HepG2 (cell line): ENCODE measurements around the gene TOB1. TPM values are rescaled to one million over a fixed set of nuclear protein-coding genes. Genes with fewer than 3 reads are reported as not detected.

ENCODE experiments used
- ATAC-seq: fragments of 200-7000 bp; cut with Tn5 transposase; 3 replicates; pipeline ENCODE4 v1.9.1; 2020; ENCODE audit warnings: mild to moderate bottlenecking, moderate library complexity
- BruUV-seq: library from RNA; stranded (reverse); fragments of 400-500 nt; replicated peaks from 2 replicates; lab custom pipeline; 2021; lab: Mats Ljungman, UMichigan
- CTCF ChIA-PET: fragments of 300-600 bp; formaldehyde crosslinking; extraction: SDS; loops from one replicate; lab custom pipeline; 2021; ENCODE audit warnings: low total read pairs, inconsistent platforms, low intra/inter-chr PET ratio; lab: Yijun Ruan, JAX
- POLR2A ChIA-PET: fragments of 350-600 bp; sonication (Branson Sonifier 250); formaldehyde crosslinking; loops from one replicate; lab custom pipeline; 2020; ENCODE audit warnings: antibody characterized with exemption, inconsistent platforms; lab: Yijun Ruan, JAX
- DNase-seq: peaks from one replicate; pipeline ENCODE4 v3.0.0-alpha.2; 2015; ENCODE audit warnings: low spot score
- FAIRE-seq: peaks from 3 replicates; lab custom pipeline; 2011; peaks lifted over from hg19 to GRCh38; lab: Jason Lieb, UNC
- H2AFZ ChIP-seq: one replicate; pipeline ENCODE4 v1.6.1; 2011; ENCODE audit warnings: low read length, inconsistent platforms
- H3K27ac ChIP-seq: fragments of 300-600 bp; 3 replicates; pipeline ENCODE4 v1.8.0; 2011; ENCODE audit warnings: mixed run types, mild to moderate bottlenecking, mixed read lengths, low read length, inconsistent platforms; ENCODE audit not compliant: insufficient read depth; ENCODE audit errors: extremely low read length
- H3K27me3 ChIP-seq, 2 experiments: fragments of 200-600 bp in 1 of 2; 2 replicates in 1 of 2; 3 replicates in 1 of 2; pipeline versions ENCODE4 v1.6.0 to v1.8.0; 2011; ENCODE audit warnings: low read length in 2 of 2, mild to moderate bottlenecking in 2 of 2, moderate library complexity in 2 of 2, inconsistent platforms in 1 of 2; ENCODE audit not compliant: insufficient read depth in 2 of 2, control insufficient read depth in 1 of 2
- H3K36me3 ChIP-seq, 2 experiments: fragments of 200-600 bp in 1 of 2; replicated peaks in 1 of 2; 2 replicates in 1 of 2; 3 replicates in 1 of 2; pipeline versions ENCODE4 v1.5.1 to v1.8.0; 2011; ENCODE audit warnings: low read length in 2 of 2, inconsistent platforms in 1 of 2; ENCODE audit not compliant: insufficient read depth in 2 of 2, control insufficient read depth in 1 of 2
- H3K4me1 ChIP-seq: 2 replicates; pipeline ENCODE4 v1.5.1; 2012; ENCODE audit warnings: low read length, inconsistent platforms; ENCODE audit not compliant: insufficient read depth
- H3K4me2 ChIP-seq: 2 replicates; pipeline ENCODE4 v1.6.0; 2011; ENCODE audit warnings: low read depth, low read length, inconsistent platforms
- H3K4me3 ChIP-seq, 3 experiments: fragments of 200-600 bp in 1 of 3; sonication (generic), shearing (Covaris generic) in 1 of 3; replicated peaks in 1 of 3; 2 replicates each; pipeline ENCODE4 v1.5.1; 2011 to 2016; ENCODE audit warnings: low read length in 3 of 3, inconsistent platforms in 2 of 3, low read depth in 2 of 3, mild to moderate bottlenecking in 2 of 3, control low read depth in 1 of 3, mixed read lengths in 1 of 3; ENCODE audit not compliant: insufficient read depth in 1 of 3
- H3K79me2 ChIP-seq: one replicate; pipeline ENCODE4 v1.6.1; 2011; ENCODE audit warnings: low read length, inconsistent platforms; ENCODE audit not compliant: insufficient read depth
- H3K9ac ChIP-seq: 2 replicates; pipeline ENCODE4 v1.6.0; 2011; ENCODE audit warnings: mild to moderate bottlenecking, low read depth, low read length, inconsistent platforms; ENCODE audit not compliant: insufficient read depth
- H3K9me3 ChIP-seq: 2 replicates; pipeline ENCODE4 v1.5.1; 2012; ENCODE audit warnings: mild to moderate bottlenecking, low read length
- H4K20me1 ChIP-seq: 2 replicates; pipeline ENCODE4 v1.6.0; 2011; ENCODE audit warnings: inconsistent platforms, mild to moderate bottlenecking, low read length, moderate library complexity; ENCODE audit not compliant: insufficient read depth
- ARNT2 ChIP-seq: sonication (generic); formaldehyde crosslinking; IDR thresholded peaks from 2 replicates; pipeline ENCODE4 v1.8.0; 2022; ENCODE audit warnings: mild to moderate bottlenecking, low read depth, missing genetic modification reagents, moderate library complexity
- BATF2 ChIP-seq: sonication (generic); formaldehyde crosslinking; IDR thresholded peaks from 2 replicates; pipeline ENCODE4 v1.8.0; 2022; ENCODE audit warnings: mild to moderate bottlenecking, missing genetic modification reagents, moderate library complexity
- CHD2 ChIP-seq: IDR thresholded peaks from 2 replicates; pipeline ENCODE4 v1.6.1; 2011; ENCODE audit warnings: low read depth, low read length, improper control_type of control experiment
- KAT8 ChIP-seq: IDR thresholded peaks from 2 replicates; pipeline ENCODE4 v1.6.1; 2016; ENCODE audit warnings: missing genetic modification reagents, missing compliant biosample characterization
- KLF16 ChIP-seq, 2 experiments: sonication (generic) in 1 of 2; formaldehyde crosslinking in 1 of 2; IDR thresholded peaks; 2 replicates each; pipeline versions ENCODE4 v1.6.1 to v1.8.0; 2016 to 2023; ENCODE audit warnings: missing genetic modification reagents in 2 of 2, missing compliant biosample characterization in 1 of 2
- MED13 ChIP-seq: sonication (generic); formaldehyde crosslinking; IDR thresholded peaks from 2 replicates; pipeline ENCODE4 v1.5.0; 2020; ENCODE audit warnings: missing genetic modification reagents
- PBX3 ChIP-seq: sonication (generic); formaldehyde crosslinking; IDR thresholded peaks from 2 replicates; pipeline ENCODE4 v1.8.1; 2023; ENCODE audit warnings: missing genetic modification reagents, inconsistent platforms, borderline replicate concordance
- REL ChIP-seq: sonication (generic); formaldehyde crosslinking; conservative IDR thresholded peaks from 2 replicates; pipeline ENCODE4 v1.8.0; 2022; ENCODE audit warnings: mild to moderate bottlenecking, missing genetic modification reagents, moderate library complexity
- RXRA ChIP-seq: sonication (generic); formaldehyde crosslinking; IDR thresholded peaks from 2 replicates; pipeline ENCODE4 v1.5.1; 2020; ENCODE audit warnings: missing genetic modification reagents
- SYNCRIP ChIP-seq: fragments of 200-400 bp; formaldehyde crosslinking; IDR thresholded peaks from 2 replicates; pipeline ENCODE4 v1.6.1; 2018; ENCODE audit warnings: mild to moderate bottlenecking, low read depth, low read length; ENCODE audit not compliant: insufficient read depth
- U2AF1 ChIP-seq: fragments of 200-400 bp; formaldehyde crosslinking; optimal IDR thresholded peaks from 2 replicates; pipeline ENCODE3; 2017; ENCODE audit warnings: mild to moderate bottlenecking, low read depth, low read length
- ZNF33B ChIP-seq: sonication (generic); formaldehyde crosslinking; IDR thresholded peaks from 2 replicates; pipeline ENCODE4 v1.5.1; 2020; ENCODE audit warnings: mild to moderate bottlenecking, missing genetic modification reagents
- ZNF501 ChIP-seq: sonication (generic); formaldehyde crosslinking; IDR thresholded peaks from 2 replicates; pipeline ENCODE4 v1.5.1; 2020; ENCODE audit warnings: mild to moderate bottlenecking, moderate library complexity, missing genetic modification reagents
- ZNF546 ChIP-seq: sonication (generic); formaldehyde crosslinking; conservative IDR thresholded peaks from 2 replicates; pipeline ENCODE4 v1.8.1; 2023; ENCODE audit warnings: mild to moderate bottlenecking, missing genetic modification reagents
- ZNF678 ChIP-seq: sonication (generic); formaldehyde crosslinking; IDR thresholded peaks from 2 replicates; pipeline ENCODE4 v1.4.0; 2020; ENCODE audit warnings: mild to moderate bottlenecking, missing genetic modification reagents
- ZNF776 ChIP-seq: sonication (generic); formaldehyde crosslinking; IDR thresholded peaks from 2 replicates; pipeline ENCODE4 v1.4.0; 2020; ENCODE audit warnings: mild to moderate bottlenecking, missing genetic modification reagents
- ZNF777 ChIP-seq: sonication (generic); formaldehyde crosslinking; IDR thresholded peaks from 2 replicates; pipeline ENCODE4 v1.4.0; 2020; ENCODE audit warnings: missing genetic modification reagents
- WGBS: methylation state at CpG from one replicate; pipeline ENCODE4 v1.1.6; 2017; ENCODE audit warnings: low lambda C conversion rate; 5-methylcytosine and 5-hydroxymethylcytosine counted together
- in situ Hi-C: cut with HindIII; loops from 2 replicates; pipeline ENCODE4 v1.10.0; 2017; ENCODE audit warnings: low pct_unique_long_range_greater_than_20kb; ENCODE audit not compliant: extremely low pct_ligation_motif_present
- intact Hi-C: fragments of 100-400 bp; cut with micrococcal nuclease; formaldehyde crosslinking; loops from one replicate; pipeline ENCODE4 v1.10.0; 2022; ENCODE audit not compliant: unreplicated experiment
- polyA plus RNA-seq, 8 experiments: library from polyadenylated mRNA; depleted of rRNA in 3 of 8; stranded (reverse) in 7 of 8; unstranded in 1 of 8; fragments of >200 nt; fragmentation: Illumina TruSeq in 4 of 8; extraction: Trizol in 4 of 8; gene quantifications; 2 replicates each; pipeline versions ENCODE4 v1.2.1 to v1.2.3, GENCODE V29; 2011 to 2016; ENCODE audit warnings: low read depth in 4 of 8, missing spikeins in 1 of 8, mixed read lengths in 1 of 8; ENCODE audit not compliant: insufficient read depth in 1 of 8
- total RNA-seq, 5 experiments: library from RNA; depleted of rRNA; stranded (reverse); fragments of >200 nt; fragmentation: Illumina TruSeq; extraction: Trizol; gene quantifications; 2 replicates each; pipeline ENCODE4 v1.2.3, GENCODE V29; 2016; ENCODE audit warnings: low read depth in 1 of 5
- TF ChIP-seq, protein P1 (sequence below): IDR thresholded peaks from 2 replicates; pipeline ENCODE4 v1.6.1; 2016; ENCODE audit warnings: low read depth, control low read depth

TOB1 gene
- total and polyA plus RNA-seq, 2 of the 13 experiments (the other 11 are each of a cell fraction or from before 2014, with no cell fraction given), result 21.9 to 57.7 TPM

DNA sequence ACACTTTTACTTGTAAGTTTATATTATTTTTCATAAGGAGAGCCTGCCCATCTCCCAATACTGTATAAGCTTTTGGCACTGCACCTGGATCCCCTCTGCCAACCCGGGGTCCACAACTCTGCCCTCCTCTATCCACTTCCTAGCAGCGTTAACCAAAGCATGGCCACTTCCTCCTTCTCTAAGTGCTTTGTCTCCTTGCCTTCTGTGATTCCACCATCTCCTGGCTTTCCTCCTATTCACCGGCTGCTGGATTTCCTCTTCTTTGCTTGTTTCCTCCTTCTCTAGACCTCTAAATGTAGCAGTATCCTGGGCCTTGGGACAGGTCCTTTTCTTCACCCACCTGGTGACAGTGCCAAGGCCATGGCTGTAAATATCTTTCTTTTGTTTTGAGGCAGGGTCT, 50.8 kb downstream of the TOB1 start:
- Histone ChIP-seq H2AFZ (no peak overlapping the region), H3K9ac (no peak overlapping the region), H4K20me1 (no peaks in the 10 kb centered on the region), H3K4me1 (peaks cover 16% of the 10 kb centered on the region), H3K27me3 (peaks cover 2 to 43% of the 10 kb centered on the region in 2 experiments; a peak in 4 of 5 replicates), H3K36me3 (no peaks in the 10 kb centered on the region), H3K4me3 (no peak overlapping the region)
- POLR2A ChIA-PET, result no interaction called here
- WGBS, result 13% methylated on average over 3 of the region's 3 CpGs
- ATAC-seq, result no peak
- intact Hi-C loops, result no loop called here
- in situ Hi-C loops, result no loop called here
- DNase-seq, result no peak
- CTCF ChIA-PET, result interaction anchor here (2.4 to 4.1 kb wide), 2 partner anchors 27 to 141 kb away, joined by 10 to 19 read pairs; no protein-coding TSS in a partner anchor
- TF ChIP-seq BATF2 (no peak), ZNF777 (CRISPR knock-in tag) (no peak), CHD2 (no peak), KAT8 (no peak)
- TF ChIP-seq, protein P1, sequence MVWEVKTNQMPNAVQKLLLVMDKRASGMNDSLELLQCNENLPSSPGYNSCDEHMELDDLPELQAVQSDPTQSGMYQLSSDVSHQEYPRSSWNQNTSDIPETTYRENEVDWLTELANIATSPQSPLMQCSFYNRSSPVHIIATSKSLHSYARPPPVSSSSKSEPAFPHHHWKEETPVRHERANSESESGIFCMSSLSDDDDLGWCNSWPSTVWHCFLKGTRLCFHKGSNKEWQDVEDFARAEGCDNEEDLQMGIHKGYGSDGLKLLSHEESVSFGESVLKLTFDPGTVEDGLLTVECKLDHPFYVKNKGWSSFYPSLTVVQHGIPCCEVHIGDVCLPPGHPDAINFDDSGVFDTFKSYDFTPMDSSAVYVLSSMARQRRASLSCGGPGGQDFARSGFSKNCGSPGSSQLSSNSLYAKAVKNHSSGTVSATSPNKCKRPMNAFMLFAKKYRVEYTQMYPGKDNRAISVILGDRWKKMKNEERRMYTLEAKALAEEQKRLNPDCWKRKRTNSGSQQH, result no peak
- TF ChIP-seq, all 625 proteins: peak for 0
- Histone ChIP-seq H3K9me3 (no peaks in the 10 kb centered on the region), H3K27ac (no peak overlapping the region), H3K4me2 (no peak overlapping the region), H3K79me2 (no peaks in the 10 kb centered on the region)
- BruUV-seq, result no TSS peak
- FAIRE-seq, result no peak

- POLR2A ChIA-PET, result no interaction called here
- CTCF ChIA-PET, result no interaction called here
- BruUV-seq, result no TSS peak
- in situ Hi-C loops (no loop called here), intact Hi-C loops (no loop called here)
- peaks cover 2 to 29% of the 10 kb centered on the region in 2 experiments; a peak in 4 of 5 replicates for H3K27me3 ChIP-seq
- no peaks in the 10 kb centered on the region for H4K20me1 ChIP-seq
- no peaks in the 10 kb centered on the region for H3K79me2 ChIP-seq
- no peaks in the 10 kb centered on the region for H3K9me3 ChIP-seq
- DNase-seq, result no peak
- H3K4me3 ChIP-seq, result no peak overlapping the region
- H3K36me3 ChIP-seq, result no peaks in the 10 kb centered on the region
- FAIRE-seq, result no peak
- H3K4me1 ChIP-seq, result peaks cover 26% of the 10 kb centered on the region
- H3K27ac ChIP-seq, result no peak overlapping the region
- ATAC-seq, result no peak
- no peak overlapping the region for H2AFZ ChIP-seq
- no peak overlapping the region for H3K4me2 ChIP-seq
- no peak overlapping the region for H3K9ac ChIP-seq
- no peak for TF ChIP-seq RXRA (CRISPR knock-in tag)
- no peak for TF ChIP-seq ZNF776 (CRISPR knock-in tag)
- no peak for TF ChIP-seq ZNF546 (CRISPR knock-in tag)
- TF ChIP-seq ZNF678 (CRISPR knock-in tag), result no peak
- TF ChIP-seq U2AF1, result no peak
- no peak for TF ChIP-seq SYNCRIP
- TF ChIP-seq KLF16 (CRISPR knock-in tag; IDR thresholded peaks at IDR 0.05), result no peak
- no peak for TF ChIP-seq ZNF501 (CRISPR knock-in tag)
- TF ChIP-seq PBX3 (CRISPR knock-in tag), result no peak
- no peak for TF ChIP-seq MED13 (CRISPR knock-in tag)
- TF ChIP-seq REL, result no peak
- no peak for TF ChIP-seq ARNT2
- no peak for TF ChIP-seq ZNF33B (CRISPR knock-in tag)
These were observed 52.6 kb downstream of the TOB1 start for GRCh38 chr17:50813583-50813982.
